ENCODE data around the gene PPIE. TPM values are rescaled to one million over a fixed set of nuclear protein-coding genes. Genes with fewer than 3 reads are reported as not detected.
"Not testable (repeated sequence)": the region's sequence is repeated elsewhere in the genome, so short reads cannot be mapped to it uniquely, and the experiment has no call there.

PPIE gene
- total RNA-seq, 2 experiments from 2014 or later = 67.4 to 69.5 TPM

DNA sequence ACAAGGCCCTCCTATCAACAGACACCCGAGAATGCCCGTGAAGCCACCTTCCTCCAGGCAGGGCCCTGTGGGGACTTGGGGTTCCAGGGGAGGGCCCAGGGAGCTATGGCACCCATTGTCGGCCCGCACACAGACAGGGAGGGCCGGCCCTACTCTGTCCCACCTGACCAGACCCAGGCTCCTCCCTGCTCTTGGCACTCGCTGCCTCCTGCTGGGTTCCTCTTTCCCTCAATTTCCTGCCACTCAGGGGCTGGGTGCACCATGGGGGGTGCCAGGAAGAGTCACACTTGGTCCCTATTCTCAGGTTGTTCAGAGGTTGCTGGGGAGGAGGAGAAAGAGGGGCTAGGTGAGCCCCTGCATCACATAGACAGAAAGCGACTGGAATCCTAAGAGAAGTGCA lies 40.5 kb downstream of the PPIE start:
- Mint-ChIP-seq H3K9me3 (ENCODE audit: low read depth) (no peaks in the 10 kb centered on the region), H3K27me3 (peaks cover 3% of the 10 kb centered on the region), H3K4me1 (peaks cover 3% of the 10 kb centered on the region), H3K4me3 (no peak overlapping the region), H3K36me3 (no peaks in the 10 kb centered on the region), H3K27ac (no peak overlapping the region)
- CTCF ChIA-PET = no interaction called here
- no peak for DNase-seq
- no peak for ATAC-seq

DNA sequence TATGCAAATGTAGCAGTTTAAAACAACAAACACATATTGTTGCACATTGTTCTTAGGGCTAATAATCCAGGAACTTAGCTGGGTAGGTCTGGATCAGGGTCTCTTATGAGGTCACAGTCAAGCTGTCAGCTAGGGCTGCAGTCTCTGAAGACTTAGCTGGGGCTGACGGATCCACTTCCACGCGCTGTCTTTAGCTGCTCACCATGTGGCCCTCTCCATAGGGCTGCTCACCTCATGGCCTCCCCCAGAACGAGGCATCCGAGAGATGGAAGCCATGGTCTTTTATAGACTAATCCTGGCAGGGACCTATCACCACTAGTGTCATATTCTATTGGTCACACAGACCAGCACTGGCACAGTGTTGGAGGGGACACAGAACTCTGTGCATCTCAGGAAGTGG lies 41.1 kb downstream of the PPIE start:
- ATAC-seq (no peak), DNase-seq (no peak)
- H3K27me3 Mint-ChIP-seq = peaks cover 3% of the 10 kb centered on the region
- peaks cover 3% of the 10 kb centered on the region for H3K4me1 Mint-ChIP-seq
- CTCF ChIA-PET = interaction anchor here (1.3 kb wide), 1 partner anchor 19 kb away, joined by 3 read pairs; no protein-coding TSS in a partner anchor
- H3K27ac Mint-ChIP-seq = no peak overlapping the region
- H3K4me3 Mint-ChIP-seq = no peak overlapping the region
- no peaks in the 10 kb centered on the region for H3K9me3 Mint-ChIP-seq (ENCODE audit: low read depth)
- H3K36me3 Mint-ChIP-seq = no peaks in the 10 kb centered on the region

DNA sequence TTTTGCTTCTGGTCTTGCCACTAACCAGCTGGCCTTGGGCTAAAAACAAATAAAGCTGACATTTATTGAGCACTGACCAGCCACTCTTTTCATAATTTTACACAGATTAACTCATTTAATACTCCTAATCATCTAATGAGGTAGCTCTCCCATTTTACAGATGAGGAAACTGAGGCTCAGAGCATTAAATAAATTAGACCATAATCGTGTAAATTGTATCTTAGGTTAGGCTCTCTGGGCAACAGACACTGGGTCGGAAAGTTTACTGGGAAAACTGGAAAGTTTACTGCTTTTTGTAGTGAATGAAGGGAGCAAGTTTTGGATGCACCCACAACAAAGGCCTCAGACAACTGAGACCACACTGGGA lies 42.6 kb downstream of the PPIE start:
- no peak for DNase-seq
- ATAC-seq = no peak
- Mint-ChIP-seq H3K4me3 (no peak overlapping the region), H3K36me3 (no peaks in the 10 kb centered on the region), H3K27me3 (peaks cover 6% of the 10 kb centered on the region), H3K27ac (no peak overlapping the region), H3K4me1 (peaks cover 1% of the 10 kb centered on the region), H3K9me3 (ENCODE audit: low read depth) (no peaks in the 10 kb centered on the region)
- CTCF ChIA-PET = interaction anchor here (1.3 to 2.5 kb wide), 3 partner anchors 10 to 79 kb away, joined by 3 to 11 read pairs (median 3); no protein-coding TSS in a partner anchor

DNA sequence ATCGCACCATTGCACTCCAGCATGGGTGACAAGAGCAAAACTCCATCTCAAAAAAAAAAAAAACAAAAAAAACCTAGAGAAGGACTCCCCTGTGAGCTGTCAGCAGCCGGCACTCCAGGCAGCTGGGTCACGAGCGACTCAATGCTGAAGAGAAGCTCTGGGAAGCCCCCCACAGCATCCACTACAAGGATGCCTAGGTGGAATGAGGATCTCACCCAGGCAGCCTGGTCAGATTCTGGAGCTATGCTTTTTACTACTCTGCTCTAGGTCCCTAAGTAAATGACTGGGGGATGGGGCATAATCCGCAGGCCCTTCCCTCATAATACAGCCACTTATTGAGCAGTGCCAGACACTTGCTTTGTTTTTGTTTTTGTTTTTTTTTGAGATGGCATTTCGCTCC lies 43.4 kb downstream of the PPIE start:
- H3K9me3 Mint-ChIP-seq (ENCODE audit: low read depth) = no peaks in the 10 kb centered on the region
- no peak for DNase-seq
- peaks cover 10% of the 10 kb centered on the region for H3K27me3 Mint-ChIP-seq
- ATAC-seq = no peak
- no peak overlapping the region for H3K4me3 Mint-ChIP-seq
- no peaks in the 10 kb centered on the region for H3K36me3 Mint-ChIP-seq
- no peaks in the 10 kb centered on the region for H3K4me1 Mint-ChIP-seq
- H3K27ac Mint-ChIP-seq = no peak overlapping the region
- CTCF ChIA-PET = interaction anchor here (1.3 to 2.5 kb wide), 3 partner anchors 9 to 80 kb away, joined by 3 to 11 read pairs (median 3); no protein-coding TSS in a partner anchor

DNA sequence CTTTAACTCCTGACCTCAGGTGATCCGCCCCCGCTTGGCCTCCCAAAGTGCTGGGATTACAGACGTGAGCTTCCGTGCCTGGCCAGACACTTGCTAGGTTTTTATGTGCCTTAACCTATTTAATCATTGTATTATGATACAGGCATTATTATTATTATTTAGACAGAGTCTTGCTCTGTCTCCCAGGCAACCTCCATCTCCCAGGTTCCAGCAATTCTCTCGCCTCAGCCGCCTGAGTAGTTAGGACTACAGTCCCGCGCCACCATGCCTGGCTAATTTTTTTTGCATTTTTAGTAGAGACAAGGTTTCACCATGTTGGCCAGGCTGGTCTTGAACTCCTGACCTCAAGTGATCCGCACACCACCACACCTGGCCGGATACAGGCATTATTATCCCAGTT lies 44.0 kb downstream of the PPIE start:
- not testable (repeated sequence) for H3K9me3 Mint-ChIP-seq (ENCODE audit: low read depth); H3K36me3 Mint-ChIP-seq; DNase-seq; H3K4me3 Mint-ChIP-seq; H3K4me1 Mint-ChIP-seq; H3K27ac Mint-ChIP-seq; ATAC-seq
- CTCF ChIA-PET = interaction anchor here (1.3 to 2.5 kb wide), 3 partner anchors 9 to 81 kb away, joined by 3 to 11 read pairs (median 3); no protein-coding TSS in a partner anchor
- H3K27me3 Mint-ChIP-seq = peaks cover 15% of the 10 kb centered on the region

DNA sequence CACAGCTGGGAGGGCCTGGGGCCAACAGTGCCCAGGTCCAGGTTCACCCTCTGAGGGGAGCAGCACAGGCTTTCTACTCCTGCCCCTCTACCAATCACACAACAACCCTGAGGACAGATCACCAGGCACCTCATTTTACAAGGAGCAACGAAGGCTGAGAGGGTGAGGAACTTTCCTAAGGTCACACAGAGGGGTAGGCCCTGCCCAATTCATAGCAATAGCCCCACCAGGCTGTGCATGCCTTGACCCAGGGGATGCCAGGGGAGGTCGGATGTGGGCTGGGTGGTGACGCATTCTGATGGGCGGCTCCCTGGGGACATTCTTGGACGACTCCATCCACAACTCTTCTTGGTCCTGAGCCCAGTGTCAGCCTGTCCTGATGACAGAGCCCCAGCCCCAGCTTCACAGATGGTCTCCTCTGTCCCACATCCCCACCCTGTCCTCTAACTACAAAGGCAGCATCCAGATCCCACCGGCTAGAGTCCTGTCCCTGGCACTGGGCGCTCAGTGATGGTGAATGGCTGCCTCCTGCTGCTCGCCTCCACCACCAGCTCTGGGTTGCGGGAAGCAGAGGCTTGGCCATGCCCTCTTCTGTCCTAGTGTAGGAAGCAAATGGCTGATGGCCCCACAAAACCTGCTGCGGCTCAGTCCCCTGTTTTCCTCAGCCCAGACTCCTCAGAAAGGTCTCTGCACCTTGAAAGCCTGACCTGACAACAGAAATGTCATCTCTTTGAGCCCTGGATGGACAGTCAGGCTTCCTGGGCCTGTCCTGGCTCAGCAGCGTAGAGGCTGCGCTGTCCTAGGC lies 47.8 kb downstream of the PPIE start:
- H3K4me1 Mint-ChIP-seq; DNase-seq; H3K36me3 Mint-ChIP-seq; H3K27ac Mint-ChIP-seq; ATAC-seq; H3K4me3 Mint-ChIP-seq; H3K9me3 Mint-ChIP-seq (ENCODE audit: low read depth): not testable (repeated sequence)
- H3K27me3 Mint-ChIP-seq = peaks cover 27% of the 10 kb centered on the region
- CTCF ChIA-PET = interaction anchor here (1.0 kb wide), 1 partner anchor 13 kb away, joined by 3 read pairs; no protein-coding TSS in a partner anchor

DNA sequence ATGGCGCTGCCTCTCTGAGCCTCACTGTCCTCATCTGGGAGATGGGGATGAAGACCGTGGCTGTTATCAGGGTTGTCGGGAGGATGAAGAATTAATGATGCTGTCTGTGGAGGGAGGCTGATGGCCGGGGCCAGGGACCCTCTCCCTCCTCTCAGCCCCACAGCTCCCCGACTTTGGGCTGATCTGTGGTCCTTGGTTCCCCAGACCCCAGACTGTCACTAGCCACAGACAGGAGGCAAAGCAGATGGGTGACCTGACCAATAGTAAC lies 48.4 kb downstream of the PPIE start:
- H3K4me1 Mint-ChIP-seq; H3K9me3 Mint-ChIP-seq (ENCODE audit: low read depth); ATAC-seq; H3K4me3 Mint-ChIP-seq; DNase-seq; H3K27ac Mint-ChIP-seq; H3K36me3 Mint-ChIP-seq: not testable (repeated sequence)
- H3K27me3 Mint-ChIP-seq = peaks cover 28% of the 10 kb centered on the region
- CTCF ChIA-PET = interaction anchor here (1.1 kb wide), 1 partner anchor 12 kb away, joined by 4 read pairs; no protein-coding TSS in a partner anchor

DNA sequence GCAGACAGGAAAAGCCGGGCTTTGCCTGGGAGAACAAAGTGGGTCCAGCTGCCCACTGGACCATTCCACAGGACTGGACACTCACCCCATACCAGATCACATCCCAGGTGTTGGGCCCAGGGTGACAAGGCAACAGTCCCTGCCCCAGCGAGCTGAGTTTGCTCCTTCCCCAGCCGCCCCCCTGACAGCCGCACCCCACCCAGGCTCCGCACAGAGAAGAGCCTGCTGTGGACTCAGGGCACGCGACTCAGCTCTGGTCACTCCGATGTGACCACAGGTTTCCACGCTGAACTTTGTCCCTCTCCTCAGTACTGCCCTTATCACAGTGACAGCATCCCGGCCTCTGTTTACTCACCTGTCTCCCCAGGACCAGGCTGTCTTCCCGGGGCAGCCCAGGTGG lies 48.8 kb downstream of the PPIE start:
- ATAC-seq = no peak

DNA sequence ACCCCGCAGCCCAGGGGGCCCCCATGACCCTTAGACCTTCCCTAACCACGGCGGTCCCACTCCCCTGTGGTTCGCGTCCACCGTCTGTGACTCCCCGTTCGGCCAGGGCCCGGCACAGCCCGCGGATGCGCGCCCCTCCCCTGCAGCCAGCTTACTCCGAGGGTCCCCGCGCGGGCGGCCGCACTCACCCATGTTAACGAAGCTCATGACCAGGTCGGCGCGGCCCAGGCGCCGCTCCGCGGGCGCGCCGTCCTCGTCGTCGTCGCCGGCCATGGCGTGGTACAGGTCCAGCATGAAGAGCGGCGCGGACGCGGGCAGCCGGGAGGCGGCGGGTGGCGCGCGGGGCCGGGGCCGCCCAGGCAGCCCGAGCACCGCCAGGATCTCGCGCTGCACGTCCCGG lies 49.3 kb downstream of the PPIE start:
- not testable (repeated sequence) for H3K4me3 Mint-ChIP-seq; H3K27ac Mint-ChIP-seq; H3K9me3 Mint-ChIP-seq (ENCODE audit: low read depth); DNase-seq; H3K36me3 Mint-ChIP-seq; ATAC-seq
- CTCF ChIA-PET = interaction anchor here (1.1 kb wide), 1 partner anchor 11 kb away, joined by 4 read pairs; no protein-coding TSS in a partner anchor
- peaks cover 32% of the 10 kb centered on the region for H3K27me3 Mint-ChIP-seq
- peaks cover 12% of the 10 kb centered on the region for H3K4me1 Mint-ChIP-seq

More for the DNA sequence above, 48.8 kb downstream of the PPIE start:
- Mint-ChIP-seq H3K4me1 (peaks cover 7% of the 10 kb centered on the region), H3K27ac (no peak overlapping the region), H3K9me3 (ENCODE audit: low read depth) (no peaks in the 10 kb centered on the region), H3K4me3 (peak overlapping the region; percentile 32), H3K27me3 (peaks cover 30% of the 10 kb centered on the region), H3K36me3 (no peaks in the 10 kb centered on the region)
- CTCF ChIA-PET = interaction anchor here (1.1 kb wide), 1 partner anchor 12 kb away, joined by 4 read pairs; no protein-coding TSS in a partner anchor
- no peak for DNase-seq

DNA sequence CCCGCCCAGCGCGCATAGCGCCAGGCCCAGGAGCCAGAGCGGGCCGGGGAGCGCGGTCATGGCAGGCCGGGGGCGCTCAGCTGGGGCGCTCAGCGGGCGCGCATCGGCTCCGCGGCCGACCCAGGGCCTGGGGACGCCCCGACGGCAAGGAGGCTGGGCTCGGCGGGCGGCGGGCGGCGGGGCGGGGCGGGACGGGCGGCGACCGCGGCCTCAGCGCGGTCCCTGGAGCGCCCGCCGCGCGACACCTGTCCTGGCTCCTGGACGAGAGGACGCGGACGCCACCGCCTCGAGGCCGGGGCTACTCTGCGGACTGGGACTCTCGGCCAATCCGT lies 49.7 kb downstream of the PPIE start:
- Mint-ChIP-seq H3K36me3 (no peaks in the 10 kb centered on the region), H3K27ac (no peak overlapping the region), H3K4me3 (no peak overlapping the region), H3K9me3 (ENCODE audit: low read depth) (no peaks in the 10 kb centered on the region), H3K4me1 (peaks cover 12% of the 10 kb centered on the region), H3K27me3 (peaks cover 32% of the 10 kb centered on the region)
- CTCF ChIA-PET = no interaction called here
- ATAC-seq = peak; percentile 31
- no peak for DNase-seq

DNA sequence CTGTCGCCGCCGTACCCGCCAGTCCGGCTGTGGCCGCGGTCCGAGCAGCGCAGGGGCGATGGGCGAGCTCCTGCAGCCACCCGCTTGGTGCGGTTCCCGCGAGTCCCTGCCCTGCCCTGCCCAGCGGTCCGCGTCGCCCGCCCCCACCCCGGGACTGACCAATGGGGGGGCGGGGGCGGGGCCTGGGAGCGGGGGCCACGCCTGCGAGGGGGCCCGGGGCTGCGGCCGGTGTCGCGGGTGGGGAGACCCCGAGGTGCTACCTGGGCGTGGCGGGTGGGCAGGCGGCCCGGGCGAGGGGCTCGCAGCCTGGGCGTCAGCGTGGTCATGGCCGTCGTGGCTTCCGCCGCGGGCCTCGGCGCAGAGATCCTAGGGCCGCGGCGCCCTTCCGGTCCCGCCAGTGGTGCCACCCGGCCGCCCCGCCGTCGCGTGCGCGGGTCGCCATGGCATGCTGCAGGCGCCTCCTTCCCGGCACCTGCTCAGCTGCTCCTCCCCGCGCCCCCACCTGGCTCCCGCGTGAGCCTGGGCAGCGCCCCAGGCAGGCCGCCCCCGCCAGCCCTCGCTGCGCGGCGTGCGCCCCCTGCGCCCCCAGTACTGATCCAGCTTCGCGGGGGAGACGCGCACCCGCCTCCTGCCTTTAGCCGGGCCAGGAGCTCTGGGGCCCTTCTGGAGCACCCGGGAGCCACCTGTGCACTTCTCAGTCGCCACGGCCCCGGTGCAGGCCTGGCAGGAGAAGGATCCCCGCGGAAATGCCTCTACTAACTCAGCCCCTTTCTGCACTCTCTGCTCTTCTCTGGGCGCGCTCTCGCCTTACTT lies 50.3 kb downstream of the PPIE start, which contains the start of gene BMP8B:
BMP8B (minus strand) TSS at position 108 of the 813 bp plus-strand sequence. CDS start 380 bp downstream, outside the sequence.
- ATAC-seq = peak; percentile 88
- peak; percentile 60 for DNase-seq
- Mint-ChIP-seq H3K36me3 (no peaks in the 10 kb centered on the region), H3K27me3 (peaks cover 32% of the 10 kb centered on the region), H3K4me3 (peak within 1 kb of the TSS; percentile 69), H3K4me1 (peaks cover 12% of the 10 kb centered on the region), H3K27ac (peak within 1 kb of the TSS; percentile 36), H3K9me3 (ENCODE audit: low read depth) (no peaks in the 10 kb centered on the region)
- CTCF ChIA-PET = interaction anchor here (1.0 to 1.3 kb wide), 2 partner anchors 10 to 183 kb away, joined by 3 to 18 read pairs; no protein-coding TSS in a partner anchor

DNA sequence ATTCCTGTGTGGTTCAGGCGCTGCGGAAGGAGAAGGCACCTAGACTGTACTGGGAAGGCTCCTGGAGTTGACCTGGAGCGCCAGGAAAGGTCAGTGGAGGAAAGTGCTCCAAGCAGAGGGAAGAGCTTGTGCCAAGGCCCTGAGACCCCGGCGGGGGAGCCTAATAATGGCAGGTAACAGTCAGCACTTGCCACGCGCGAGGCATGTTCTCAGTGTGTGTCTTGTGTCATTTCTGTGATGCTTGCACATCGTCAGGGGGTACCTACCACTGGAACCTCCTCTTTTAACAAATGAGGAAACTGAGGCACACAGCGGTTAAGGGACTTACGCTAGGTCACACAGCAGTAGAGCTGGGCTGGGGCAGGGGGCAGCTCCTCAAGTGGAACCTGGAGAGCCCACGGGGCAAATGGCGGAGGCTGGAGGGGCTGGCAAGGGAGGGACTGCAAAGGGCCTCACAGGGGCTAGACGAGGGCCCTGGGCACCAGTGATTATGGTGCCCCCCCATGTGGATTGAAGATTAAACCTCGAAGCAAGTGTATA lies 51.0 kb downstream of the PPIE start:
- Mint-ChIP-seq H3K36me3 (no peaks in the 10 kb centered on the region), H3K27ac (peak overlapping the region; percentile 36), H3K9me3 (ENCODE audit: low read depth) (no peaks in the 10 kb centered on the region), H3K4me3 (peak overlapping the region; percentile 69), H3K4me1 (peaks cover 12% of the 10 kb centered on the region), H3K27me3 (peaks cover 32% of the 10 kb centered on the region)
- no peak for ATAC-seq
- CTCF ChIA-PET = interaction anchor here (0.6 to 1.3 kb wide), 3 partner anchors 9 to 188 kb away, joined by 3 to 18 read pairs (median 3); no protein-coding TSS in a partner anchor
- DNase-seq = no peak

DNA sequence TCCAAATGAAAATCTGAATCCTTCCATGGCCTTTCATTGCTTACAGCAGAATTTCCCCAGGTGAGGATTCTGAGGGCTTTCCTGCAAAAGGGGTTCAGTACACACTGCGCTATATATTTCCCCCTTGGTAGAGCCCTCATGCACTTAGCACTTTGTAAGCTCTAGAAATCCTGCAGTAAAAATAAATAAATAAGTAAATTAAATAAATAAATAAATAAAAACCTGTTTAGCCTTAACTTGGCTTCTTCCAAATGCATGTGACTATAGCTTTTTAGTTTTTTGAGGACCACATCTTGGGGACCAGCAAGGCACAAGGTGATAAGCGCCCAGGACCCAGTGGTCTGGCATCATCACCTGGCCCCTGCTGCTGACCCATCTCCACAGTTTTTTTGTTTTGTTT lies 53.2 kb downstream of the PPIE start:
- H3K36me3 Mint-ChIP-seq = no peaks in the 10 kb centered on the region
- no peaks in the 10 kb centered on the region for H3K9me3 Mint-ChIP-seq (ENCODE audit: low read depth)
- CTCF ChIA-PET = interaction anchor here (1.2 to 1.4 kb wide), 2 partner anchors 10 to 110 kb away, joined by 3 read pairs; partner anchors contain the start of gene MYCL
- H3K4me3 Mint-ChIP-seq = no peak overlapping the region
- H3K27me3 Mint-ChIP-seq = peaks cover 28% of the 10 kb centered on the region
- H3K4me1 Mint-ChIP-seq = peaks cover 16% of the 10 kb centered on the region
- ATAC-seq (no peak), DNase-seq (no peak)
- no peak overlapping the region for H3K27ac Mint-ChIP-seq

Measured in activated CD8-positive, alpha-beta memory T cell treated with anti-CD3 and anti-CD28 coated beads, Interleukin-2, amount 10 ng/mL, durations not matched to agents 7 days and 5 days (primary cell).